GM12801 (cell line): Measurements from ENCODE around the gene KCNJ2.

Experiments
- TF ChIP-seq, protein P1 (sequence below): IDR thresholded peaks from one replicate; pipeline ENCODE4 v1.5.1; 2011; ENCODE audit warnings: control low read depth; ENCODE audit not compliant: insufficient read length; ENCODE audit errors: extremely low read depth

Gene KCNJ2

DNA sequence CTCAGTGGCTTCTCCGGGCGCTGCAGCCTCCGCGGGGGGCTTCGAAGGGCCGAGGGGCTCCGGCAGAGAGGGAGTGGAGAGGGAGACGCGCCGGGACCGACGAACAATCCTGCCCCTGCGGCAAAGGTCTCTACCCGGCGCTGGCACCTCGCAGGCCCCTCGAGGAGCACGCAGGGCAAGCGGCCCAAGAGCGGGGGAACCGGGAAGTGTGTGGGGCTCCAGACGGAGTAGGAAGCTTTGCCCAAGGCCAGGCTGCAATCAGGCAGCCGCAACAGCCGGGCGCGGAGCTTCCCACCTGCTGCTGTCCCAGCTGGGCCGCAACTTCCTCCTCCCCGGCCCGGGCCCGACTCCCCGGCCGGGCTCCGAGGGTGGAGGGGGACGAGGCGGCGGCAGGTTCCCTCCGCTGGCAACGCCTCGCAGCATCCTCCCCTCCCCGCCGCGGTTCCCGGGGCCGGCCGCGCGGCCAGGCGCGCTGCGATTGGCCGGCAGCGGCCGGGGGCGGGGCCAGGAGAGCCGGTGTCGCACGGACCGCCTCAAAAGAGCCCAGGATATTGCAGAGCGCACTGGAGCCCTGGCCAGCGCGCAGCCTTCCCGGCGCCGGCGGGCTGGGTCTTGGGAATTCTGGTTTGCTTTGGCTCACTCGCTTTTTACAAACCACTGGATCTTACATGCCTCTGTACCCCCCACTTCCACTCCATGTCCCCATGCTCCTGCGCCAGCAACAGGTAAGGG is at the start of gene KCNJ2:
KCNJ2 (plus strand) TSS at position 556 of the 732 bp plus-strand sequence. CDS start 5,508 bp downstream, outside the sequence.
- TF ChIP-seq, protein P1, sequence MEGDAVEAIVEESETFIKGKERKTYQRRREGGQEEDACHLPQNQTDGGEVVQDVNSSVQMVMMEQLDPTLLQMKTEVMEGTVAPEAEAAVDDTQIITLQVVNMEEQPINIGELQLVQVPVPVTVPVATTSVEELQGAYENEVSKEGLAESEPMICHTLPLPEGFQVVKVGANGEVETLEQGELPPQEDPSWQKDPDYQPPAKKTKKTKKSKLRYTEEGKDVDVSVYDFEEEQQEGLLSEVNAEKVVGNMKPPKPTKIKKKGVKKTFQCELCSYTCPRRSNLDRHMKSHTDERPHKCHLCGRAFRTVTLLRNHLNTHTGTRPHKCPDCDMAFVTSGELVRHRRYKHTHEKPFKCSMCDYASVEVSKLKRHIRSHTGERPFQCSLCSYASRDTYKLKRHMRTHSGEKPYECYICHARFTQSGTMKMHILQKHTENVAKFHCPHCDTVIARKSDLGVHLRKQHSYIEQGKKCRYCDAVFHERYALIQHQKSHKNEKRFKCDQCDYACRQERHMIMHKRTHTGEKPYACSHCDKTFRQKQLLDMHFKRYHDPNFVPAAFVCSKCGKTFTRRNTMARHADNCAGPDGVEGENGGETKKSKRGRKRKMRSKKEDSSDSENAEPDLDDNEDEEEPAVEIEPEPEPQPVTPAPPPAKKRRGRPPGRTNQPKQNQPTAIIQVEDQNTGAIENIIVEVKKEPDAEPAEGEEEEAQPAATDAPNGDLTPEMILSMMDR: no peak

DNA sequence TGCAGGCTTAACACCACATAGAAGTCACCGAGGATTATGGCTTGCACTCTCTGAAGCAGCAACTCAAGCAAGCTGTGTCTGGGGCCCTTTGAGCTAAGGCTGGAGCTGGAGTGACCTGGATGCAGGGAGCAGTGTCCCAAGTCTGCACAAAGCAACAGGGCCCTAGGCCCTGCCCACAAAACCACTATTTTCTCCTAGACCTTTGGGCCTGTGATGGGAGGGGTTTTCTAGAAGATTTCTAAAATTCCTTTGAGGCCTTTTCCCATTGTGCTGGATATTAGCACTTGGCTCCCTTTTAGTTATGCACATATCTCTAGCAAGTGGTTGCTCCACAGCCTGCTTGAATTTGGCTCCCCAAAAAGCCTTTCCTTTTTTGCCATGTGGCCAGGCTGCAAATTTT is 49.8 kb upstream of the KCNJ2 start:
- TF ChIP-seq, protein P1: no peak

DNA sequence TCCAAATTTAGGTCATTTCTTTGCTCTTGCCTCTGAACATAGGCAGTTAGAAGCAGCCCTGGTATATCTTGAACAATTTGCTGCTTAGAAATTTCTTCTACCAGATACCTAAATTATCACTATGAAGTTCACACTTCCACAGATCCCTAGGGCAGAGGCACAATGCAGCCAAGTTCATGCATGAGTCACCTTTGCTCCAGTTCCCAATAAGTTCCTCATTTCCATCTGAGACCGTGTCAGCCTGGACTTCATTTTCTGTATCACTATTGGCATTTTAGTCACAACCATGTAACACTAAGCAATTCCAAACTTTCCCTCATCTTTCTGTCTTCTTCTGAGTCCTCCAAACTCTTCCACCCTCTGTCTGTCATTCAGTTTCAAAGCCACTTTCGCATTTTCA is 49.3 kb upstream of the KCNJ2 start:
- TF ChIP-seq, protein P1: no peak

DNA sequence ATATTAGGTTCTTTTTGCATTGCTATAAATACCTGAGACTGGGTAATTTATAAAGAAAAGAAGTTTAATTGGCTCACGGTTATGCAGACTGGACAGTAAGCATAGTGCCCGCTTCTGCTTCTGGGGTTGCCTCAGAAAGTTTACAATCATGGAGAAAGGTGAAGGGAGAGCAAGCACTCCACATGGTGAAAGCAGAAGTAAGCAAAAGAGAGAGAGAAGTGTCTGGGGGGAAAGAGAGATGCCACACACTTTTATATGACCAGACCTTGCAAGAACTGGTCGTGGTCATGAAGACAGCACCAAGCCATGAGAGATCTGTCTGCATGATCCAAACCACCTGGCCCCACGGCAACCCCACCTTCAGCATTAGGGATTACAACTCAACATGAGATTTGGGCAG is 48.9 kb upstream of the KCNJ2 start:
- TF ChIP-seq, protein P1: no peak

DNA sequence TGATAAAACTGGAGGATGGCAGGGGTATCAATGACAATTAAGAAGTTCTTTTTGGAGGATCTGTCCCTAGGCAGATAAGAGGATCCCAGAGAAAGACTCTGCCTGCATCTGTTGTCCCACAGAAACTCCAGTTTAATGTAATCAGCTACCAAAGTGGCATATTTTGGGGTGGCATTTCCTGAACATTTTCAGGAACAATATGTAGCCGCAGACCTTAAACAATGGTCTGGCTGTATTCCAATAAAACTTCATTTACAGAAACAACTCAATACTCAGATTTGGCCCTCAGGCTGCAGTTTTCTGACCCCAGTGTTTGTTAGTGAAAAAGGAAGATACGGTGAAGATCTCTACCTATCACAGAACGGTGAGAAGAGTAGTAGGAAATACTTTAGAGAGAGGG is 48.2 kb upstream of the KCNJ2 start:
- TF ChIP-seq, protein P1: no peak

DNA sequence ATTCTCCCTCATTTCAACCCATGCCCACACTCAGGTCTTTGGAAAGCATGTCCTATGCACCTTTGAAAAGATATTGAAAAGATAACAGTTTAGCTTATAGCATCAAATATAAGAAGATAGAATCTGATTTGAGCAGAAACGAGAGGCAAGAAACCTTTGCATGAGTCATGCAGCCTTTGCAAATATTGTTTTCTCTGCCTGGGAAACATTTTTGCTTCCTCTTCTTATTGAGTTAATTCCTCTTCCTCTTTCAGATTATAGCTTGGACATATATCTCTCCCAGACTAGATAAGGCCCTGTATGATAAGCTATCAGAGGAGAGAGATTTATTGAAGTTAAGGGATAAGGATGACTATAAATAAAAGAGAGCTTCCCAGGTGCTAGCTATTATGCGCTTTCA is 46.1 kb upstream of the KCNJ2 start:
- TF ChIP-seq, protein P1: no peak

DNA sequence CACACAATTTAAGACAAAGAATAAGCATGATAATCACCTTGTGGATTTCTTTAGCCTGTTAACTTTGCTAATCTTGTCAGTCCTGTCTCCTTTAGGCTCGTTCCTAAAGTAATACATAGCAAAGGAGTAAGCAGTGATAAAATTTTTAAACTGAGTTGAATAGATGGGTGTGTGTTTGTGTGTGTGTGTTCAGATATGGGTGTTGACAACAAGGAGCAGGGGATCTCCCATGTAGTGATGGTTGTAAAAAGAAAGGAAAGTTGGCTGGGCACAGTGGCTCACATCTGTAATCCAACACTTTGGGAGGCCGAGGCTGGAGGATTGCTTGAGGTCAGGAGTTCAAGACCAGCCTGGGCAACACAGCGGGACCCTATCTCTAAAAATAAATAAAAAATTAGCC is 44.6 kb upstream of the KCNJ2 start:
- TF ChIP-seq, protein P1: no peak
